Adrenal gland (tissue), 12 donors: Measurements from ENCODE around the gene SDK1. TPM values are rescaled to one million over a fixed set of nuclear protein-coding genes. Genes with fewer than 3 reads are reported as not detected.

Source experiments
- DNase-seq, 7 donors: peaks; one replicate each; pipeline ENCODE4 v3.0.0-alpha.2; 2019 to 2020
- H3K27ac ChIP-seq, 5 donors: fragments of 200-600 bp; sonication (generic) in 4 of 5; 1 replicate in 3 of 5; 2 replicates in 2 of 5; pipeline versions ENCODE4 v1.5.1 to v1.8.0; 2016 to 2020; ENCODE audit warnings: mild to moderate bottlenecking in 1 of 5
- H3K27me3 ChIP-seq: fragments of 200-600 bp; 2 replicates; pipeline ENCODE4 v1.8.0; 2021
- H3K36me3 ChIP-seq, 2 donors: fragments of 200-600 bp; replicated peaks in 1 of 2; 1 replicate in 1 of 2; 2 replicates in 1 of 2; pipeline versions ENCODE4 v1.5.1 to v1.8.0; 2018 to 2022
- H3K4me1 ChIP-seq, 2 donors: fragments of 200-600 bp; replicated peaks in 1 of 2; 1 replicate in 1 of 2; 2 replicates in 1 of 2; pipeline versions ENCODE4 v1.5.1 to v1.8.0; 2018 to 2021
- H3K4me3 ChIP-seq, 4 donors: fragments of 200-600 bp; sonication (generic) in 3 of 4; one replicate each; pipeline ENCODE4 v1.5.1; 2016 to 2018
- H3K9me3 ChIP-seq, 3 donors: fragments of 200-600 bp; sonication (generic) in 1 of 3; replicated peaks in 1 of 3; 1 replicate in 2 of 3; 2 replicates in 1 of 3; pipeline versions ENCODE4 v1.5.1 to v1.8.0; 2016 to 2021
- CTCF ChIP-seq, 6 experiments: fragments of 450-650 bp in 4 of 6; fragments of 200-600 bp in 2 of 6; sonication (generic) in 1 of 6; IDR thresholded peaks; 1 replicate in 5 of 6; 2 replicates in 1 of 6; pipeline versions ENCODE4 v1.5.1 to v1.8.0; 2016 to 2021; ENCODE audit warnings: antibody characterized with exemption in 6 of 6, mild to moderate bottlenecking in 2 of 6, moderate library complexity in 1 of 6
- POLR2A ChIP-seq, 2 donors: fragments of 450-650 bp; IDR thresholded peaks; one replicate each; pipeline ENCODE4 v1.6.1; 2017; ENCODE audit warnings: antibody characterized with exemption in 2 of 2, mild to moderate bottlenecking in 2 of 2, moderate library complexity in 1 of 2
- WGBS, 4 donors: extraction: QIAGEN DNeasy Blood & Tissue Kit in 2 of 4; methylation state at CpG; one replicate each; pipeline versions ENCODE4 v1.1.5 to v1.1.7; 2013 to 2017; 5-methylcytosine and 5-hydroxymethylcytosine counted together
- intact Hi-C, 2 donors: fragments of 100-400 bp; cut with DNase I; formaldehyde crosslinking; loops; one replicate each; pipeline versions ENCODE4 v1.14.1 to v1.15.0; 2022 to 2023
- polyA plus RNA-seq, 3 donors: library from polyadenylated mRNA; stranded (reverse); fragments of 200-250 nt in 2 of 3; fragments of 350-450 nt in 1 of 3; fragmentation: Illumina TruSeq in 1 of 3; extraction: RNeasy Lipid Tissue Mini Kit (QIAGEN cat#74804) in 1 of 3; gene quantifications; one replicate each; pipeline ENCODE4 v1.2.3, GENCODE V29; 2013 to 2014
- total RNA-seq, 9 donors: library from RNA; depleted of rRNA in 4 of 9; stranded (reverse); fragments of >200 nt in 4 of 9; fragments of 120-200 nt in 1 of 9; fragmentation: NEBNext Ultra II Directional in 1 of 9; extraction: Animal tissue kit (Norgen Biotek cat#: 25700) in 1 of 9; gene quantifications; one replicate each; pipeline versions ENCODE4 v1.1.0 to v1.2.4, GENCODE V29; 2013 to 2023
- donor health status: healthy with polysubstance abuse.
- donor health status: Bipolar disorder and iron deficiency.
- donor health status: DM: yes; HTN: yes; CAD: no.
- donor health status: DM: no; HTN: no; CAD: no.
- donor health status: DM: no; HTN: no; CAD: no.
- donor health status: DM: yes; HTN: yes; CAD: no.

SDK1 gene
- total and polyA plus RNA-seq, 12 donors: 0.50 to 3.6 (median 1.5) TPM

GRCh38 chr7:4149645-4150044 lies 848.6 kb downstream of the SDK1 start:
- DNase-seq: no peak
- no peaks in the 10 kb centered on the region for H3K36me3 ChIP-seq
- no peaks in the 10 kb centered on the region for H3K9me3 ChIP-seq
- intact Hi-C loops: no loop called here
- TF ChIP-seq CTCF (IDR thresholded peaks at IDR 0.05) (no peak), POLR2A (IDR thresholded peaks at IDR 0.05) (no peak)
- H3K4me3 ChIP-seq: no peak overlapping the region
- H3K27me3 ChIP-seq: no peaks in the 10 kb centered on the region
- no peaks in the 10 kb centered on the region for H3K4me1 ChIP-seq
- WGBS, 4 donors: 78 to 90% (median 86%) methylated on average over 7 to 11 of the region's 11 CpGs
- no peak overlapping the region for H3K27ac ChIP-seq

- no peak overlapping the region for H3K4me3 ChIP-seq
- 90 to 100% (median 93%) methylated on average over 6 to 9 of the region's 9 CpGs for WGBS, 4 donors
- no peak for TF ChIP-seq CTCF (IDR thresholded peaks at IDR 0.05)
- no peak for TF ChIP-seq POLR2A (IDR thresholded peaks at IDR 0.05)
These were observed 849.7 kb downstream of the SDK1 start for GRCh38 chr7:4150731-4151130.

GRCh38 chr7:4151524-4151923 lies 850.5 kb downstream of the SDK1 start:
- H3K9me3 ChIP-seq: no peaks in the 10 kb centered on the region
- intact Hi-C loops: no loop called here
- H3K4me3 ChIP-seq: no peak overlapping the region
- H3K27me3 ChIP-seq: no peaks in the 10 kb centered on the region
- H3K36me3 ChIP-seq: no peaks in the 10 kb centered on the region
- DNase-seq: no peak
- no peaks in the 10 kb centered on the region for H3K4me1 ChIP-seq
- WGBS, 4 donors: 73 to 89% (median 83%) methylated on average over 10 of the region's 10 CpGs
- no peak overlapping the region for H3K27ac ChIP-seq
- no peak for TF ChIP-seq CTCF (IDR thresholded peaks at IDR 0.05)
- TF ChIP-seq POLR2A (IDR thresholded peaks at IDR 0.05): no peak

More at GRCh38 chr7:4150731-4151130, 849.7 kb downstream of the SDK1 start:
- no peak for DNase-seq
- intact Hi-C loops: no loop called here
- H3K4me1 ChIP-seq: no peaks in the 10 kb centered on the region
- no peaks in the 10 kb centered on the region for H3K27me3 ChIP-seq
- no peaks in the 10 kb centered on the region for H3K9me3 ChIP-seq
- H3K36me3 ChIP-seq: no peaks in the 10 kb centered on the region
- no peak overlapping the region for H3K27ac ChIP-seq

- Histone ChIP-seq H3K27me3 (no peaks in the 10 kb centered on the region), H3K9me3 (no peaks in the 10 kb centered on the region), H3K36me3 (no peaks in the 10 kb centered on the region), H3K4me3 (no peak overlapping the region), H3K4me1 (no peaks in the 10 kb centered on the region), H3K27ac (no peak overlapping the region)
- TF ChIP-seq POLR2A (IDR thresholded peaks at IDR 0.05) (no peak), CTCF (IDR thresholded peaks at IDR 0.05) (no peak)
- WGBS, 4 donors: 52 to 65% (median 63%) methylated on average over 10 to 13 of the region's 13 CpGs
- no peak for DNase-seq
- intact Hi-C loops: no loop called here
These were observed 851.0 kb downstream of the SDK1 start for GRCh38 chr7:4151926-4152549.
